ENCODE results near the gene GMEB1. TPM values are rescaled to one million over a fixed set of nuclear protein-coding genes. Genes with fewer than 3 reads are reported as not detected.

GMEB1 gene
- total and polyA plus RNA-seq, 2 experiments from 2014 or later = 7.6 to 9.2 TPM

DNA sequence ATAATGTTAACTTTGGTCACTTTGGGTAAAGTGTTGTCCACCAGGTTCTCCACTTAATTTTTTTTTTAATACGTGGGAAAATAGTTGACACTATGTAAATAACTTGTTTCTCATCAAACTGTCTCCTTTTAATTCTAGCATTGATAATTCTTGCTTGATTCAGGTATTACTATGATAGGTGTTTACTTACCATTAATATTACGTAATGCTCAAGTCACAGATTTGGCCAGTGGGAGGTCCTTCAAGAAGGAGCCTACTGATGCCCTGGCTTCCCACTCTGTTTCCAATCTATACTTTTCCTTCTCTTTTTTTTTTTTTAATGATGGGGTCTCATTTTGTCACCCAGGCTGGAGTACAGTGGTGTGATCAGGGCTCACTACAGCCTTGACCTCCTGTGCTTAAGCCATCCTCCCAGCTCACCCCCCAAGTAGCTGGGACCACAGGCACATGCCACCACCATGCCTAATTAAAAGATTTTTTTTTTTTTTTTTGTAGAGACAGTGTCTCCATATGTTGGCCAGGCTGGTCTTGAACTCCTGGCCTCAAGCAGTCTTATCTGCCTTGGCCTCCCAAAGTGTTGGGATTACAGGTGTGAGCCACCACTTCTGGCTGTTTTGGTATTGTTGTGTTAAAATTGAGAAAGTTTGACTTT lies 98.1 kb downstream of the GMEB1 start:
- Histone ChIP-seq H3K9me3 (ENCODE audit: low read depth) (no peaks in the 10 kb centered on the region), H3K27ac (no peak overlapping the region), H3K4me2 (no peak overlapping the region), H3K36me3 (replicated peaks; ENCODE audit: insufficient read depth, low read depth) (peaks cover 4% of the 10 kb centered on the region), H2AFZ (no peak overlapping the region), H3K4me3 (no peak overlapping the region), H3K27me3 (no peaks in the 10 kb centered on the region), H3K4me1 (ENCODE audit: insufficient read depth) (no peaks in the 10 kb centered on the region), H4K20me1 (ENCODE audit: insufficient read depth, poor library complexity, severe bottlenecking) (peaks cover 82% of the 10 kb centered on the region), H3K79me2 (peaks cover 85% of the 10 kb centered on the region), H3K9me2 (replicated peaks; ENCODE audit: insufficient read depth) (no peaks in the 10 kb centered on the region)
- DNase-seq (ENCODE audit: low spot score) = no peak
- 93% methylated on average over 2 of the region's 2 CpGs for WGBS (ENCODE audit: low lambda C conversion rate, missing lambda C conversion rate)
- TF ChIP-seq, protein P1, sequence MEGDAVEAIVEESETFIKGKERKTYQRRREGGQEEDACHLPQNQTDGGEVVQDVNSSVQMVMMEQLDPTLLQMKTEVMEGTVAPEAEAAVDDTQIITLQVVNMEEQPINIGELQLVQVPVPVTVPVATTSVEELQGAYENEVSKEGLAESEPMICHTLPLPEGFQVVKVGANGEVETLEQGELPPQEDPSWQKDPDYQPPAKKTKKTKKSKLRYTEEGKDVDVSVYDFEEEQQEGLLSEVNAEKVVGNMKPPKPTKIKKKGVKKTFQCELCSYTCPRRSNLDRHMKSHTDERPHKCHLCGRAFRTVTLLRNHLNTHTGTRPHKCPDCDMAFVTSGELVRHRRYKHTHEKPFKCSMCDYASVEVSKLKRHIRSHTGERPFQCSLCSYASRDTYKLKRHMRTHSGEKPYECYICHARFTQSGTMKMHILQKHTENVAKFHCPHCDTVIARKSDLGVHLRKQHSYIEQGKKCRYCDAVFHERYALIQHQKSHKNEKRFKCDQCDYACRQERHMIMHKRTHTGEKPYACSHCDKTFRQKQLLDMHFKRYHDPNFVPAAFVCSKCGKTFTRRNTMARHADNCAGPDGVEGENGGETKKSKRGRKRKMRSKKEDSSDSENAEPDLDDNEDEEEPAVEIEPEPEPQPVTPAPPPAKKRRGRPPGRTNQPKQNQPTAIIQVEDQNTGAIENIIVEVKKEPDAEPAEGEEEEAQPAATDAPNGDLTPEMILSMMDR (IDR thresholded peaks at IDR 0.05; ENCODE audit: poor library complexity) = no peak
- TF ChIP-seq EZH2 (IDR thresholded peaks at IDR 0.05; ENCODE audit: borderline replicate concordance) = no peak
- TF ChIP-seq EZH2phosphoT487 (IDR thresholded peaks at IDR 0.05; ENCODE audit: low read depth, severe bottlenecking, unreplicated experiment) = no peak

Small RNAs within 50 kb of the gene (small RNA-seq; reads per million reads assigned to genes)
- gene RF00422 (not detected), gene RNU11 (not detected)

Other genes with a start within 250 kb of the GMEB1 start
- gene RCC1, start 162.7 kb upstream of the GMEB1 start, total RNA-seq = 37.3 and 38.5 TPM in 2 replicates
- gene RCC1, start 162.7 kb upstream of the GMEB1 start, polyA plus RNA-seq = 15.7 and 23.5 TPM in 2 replicates
- gene TRNAU1AP, start 115.7 kb upstream of the GMEB1 start, total RNA-seq = 10.0 and 17.4 TPM in 2 replicates
- gene TRNAU1AP, start 115.7 kb upstream of the GMEB1 start, polyA plus RNA-seq = 18.8 and 19.1 TPM in 2 replicates
- 19.4 and 23.6 TPM in 2 replicates for gene RAB42, start 76.5 kb upstream of the GMEB1 start, total RNA-seq
- gene RAB42, start 76.5 kb upstream of the GMEB1 start, polyA plus RNA-seq = 8.6 and 10.3 TPM in 2 replicates
- gene TAF12, start 25.7 kb upstream of the GMEB1 start, total RNA-seq = 22.9 and 26.5 TPM in 2 replicates
- gene TAF12, start 25.7 kb upstream of the GMEB1 start, polyA plus RNA-seq = 35.0 and 35.2 TPM in 2 replicates
- not detected in 2 replicates for gene RNU11, start 20.2 kb upstream of the GMEB1 start, total RNA-seq
- not detected in 2 replicates for gene RNU11, start 20.2 kb upstream of the GMEB1 start, polyA plus RNA-seq
- gene YTHDF2, start 68.2 kb downstream of the GMEB1 start, total RNA-seq = 71.9 and 87.3 TPM in 2 replicates
- 66.8 and 83.3 TPM in 2 replicates for gene YTHDF2, start 68.2 kb downstream of the GMEB1 start, polyA plus RNA-seq
- gene OPRD1, start 143.4 kb downstream of the GMEB1 start, total RNA-seq = 0.07 and 0.12 TPM in 2 replicates
- 0.08 and 0.12 TPM in 2 replicates for gene OPRD1, start 143.4 kb downstream of the GMEB1 start, polyA plus RNA-seq
- 51.7 and 60.8 TPM in 2 replicates for gene EPB41, start 245.8 kb downstream of the GMEB1 start, total RNA-seq
- gene EPB41, start 245.8 kb downstream of the GMEB1 start, polyA plus RNA-seq = 13.2 and 20.5 TPM in 2 replicates

Measured in hepatocyte (in vitro differentiated cells).